HG03139 (cell line): ENCODE data around the gene PSMC4.

Experiments used
- ATAC-seq: cut with Tn5 transposase; IDR thresholded peaks from one replicate; pipeline ENCODE4 v1.9.1; 2021; ENCODE audit not compliant: unreplicated experiment

The PSMC4 gene

DNA sequence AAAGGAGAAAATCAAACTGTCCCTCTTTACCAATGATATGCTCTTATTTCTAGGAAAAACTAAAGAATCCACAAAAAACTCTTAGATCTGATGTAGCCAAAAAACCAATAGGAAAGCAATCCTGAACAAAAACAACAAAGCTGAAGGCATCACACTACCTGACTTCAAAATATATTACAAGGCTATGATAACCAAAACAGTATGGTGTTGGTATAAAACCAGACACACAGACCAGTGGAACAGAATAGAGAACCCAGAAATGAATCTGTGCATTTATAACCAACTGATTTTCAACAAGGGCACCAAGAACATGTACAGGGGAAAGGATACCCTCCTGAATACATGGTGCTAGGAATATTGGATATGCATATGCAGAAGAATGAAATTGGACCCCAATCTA is 16.2 kb downstream of the PSMC4 start:
- ATAC-seq: no peak

DNA sequence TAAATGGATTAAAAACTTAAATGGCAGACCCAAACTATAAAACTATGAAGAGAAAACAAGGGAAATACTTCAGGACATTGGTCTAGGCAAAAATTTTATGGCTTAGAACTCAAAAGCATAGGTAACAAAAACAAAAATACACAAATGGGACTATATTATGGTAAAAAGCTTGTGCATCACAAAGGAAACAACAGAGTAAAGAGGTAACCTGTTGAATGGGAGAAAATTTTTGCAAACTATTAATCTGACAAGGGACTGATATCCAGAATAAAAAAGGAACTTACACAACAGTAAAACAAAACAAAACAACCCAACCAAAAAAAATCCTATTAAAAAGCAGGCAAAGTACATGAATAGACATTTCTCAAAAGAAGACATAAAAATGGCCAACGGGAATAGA is 16.6 kb downstream of the PSMC4 start:
- ATAC-seq: no peak

- no peak for ATAC-seq
Observed at GRCh38 chr19:39993605-39994004, 22.6 kb downstream of the PSMC4 start.

DNA sequence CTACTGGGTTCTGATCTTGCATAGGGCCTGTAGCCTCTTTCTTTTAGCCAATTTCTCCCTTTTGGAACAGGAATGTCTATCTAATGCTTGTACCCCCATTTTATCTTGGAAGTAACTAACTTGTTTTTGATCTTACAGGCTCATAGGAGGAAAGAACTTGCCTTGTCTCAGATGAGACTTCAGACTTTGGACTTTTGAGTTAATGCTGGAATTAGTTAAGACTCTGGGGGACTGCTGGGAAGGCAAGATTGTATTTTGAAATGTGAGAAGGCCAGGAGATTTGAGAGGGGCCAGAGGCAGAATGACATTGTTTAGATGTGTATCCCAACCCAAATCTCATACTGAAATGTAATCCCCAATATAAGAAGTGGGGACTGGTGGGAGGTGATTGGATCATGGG is 23.4 kb downstream of the PSMC4 start:
- ATAC-seq: no peak

DNA sequence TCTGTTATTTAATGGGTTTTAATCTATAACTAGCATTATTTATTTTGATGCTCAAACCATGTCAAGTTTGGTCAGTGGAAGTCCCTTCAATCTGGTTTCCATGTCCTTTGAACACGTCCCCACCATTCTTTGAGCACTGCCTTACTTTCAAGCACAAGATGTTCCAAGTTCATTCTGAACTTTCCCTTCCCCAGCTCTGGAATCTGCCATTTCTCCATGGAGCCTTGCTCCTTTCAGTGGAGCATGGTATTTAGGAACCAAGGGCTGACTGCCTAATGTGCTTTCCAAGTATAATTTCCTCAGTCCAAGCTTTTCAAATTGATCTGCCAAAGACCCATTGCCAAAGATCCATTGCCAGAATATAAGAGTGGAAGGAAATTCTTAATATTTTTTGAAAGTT is 24.8 kb downstream of the PSMC4 start:
- no peak for ATAC-seq

DNA sequence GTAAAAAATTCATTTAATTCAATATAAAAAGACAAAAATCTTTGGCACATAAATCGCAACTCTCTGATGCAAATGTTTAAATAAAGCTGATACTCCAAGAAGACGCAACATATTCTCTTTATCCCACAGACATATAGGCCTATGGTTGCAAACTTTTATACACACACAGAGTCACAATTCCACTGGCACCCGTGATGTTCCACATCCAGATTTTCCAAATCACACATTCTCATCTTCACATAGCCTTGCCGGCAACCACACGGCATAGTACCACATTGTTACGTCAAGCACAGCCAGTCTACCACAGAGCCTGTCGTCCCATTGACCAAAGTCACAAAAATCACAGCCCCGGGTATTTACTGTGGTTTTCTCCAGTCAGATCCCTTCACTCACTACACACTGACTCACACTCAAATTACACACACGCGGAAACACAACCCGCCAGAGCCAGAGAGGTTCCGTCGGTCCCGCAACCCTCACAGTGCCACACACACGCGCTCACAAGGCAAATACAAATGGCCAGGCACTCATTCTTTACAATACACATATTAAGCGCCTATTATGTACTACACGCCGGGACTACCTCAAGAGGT is 25.3 kb downstream of the PSMC4 start:
- peak; percentile 17 for ATAC-seq

DNA sequence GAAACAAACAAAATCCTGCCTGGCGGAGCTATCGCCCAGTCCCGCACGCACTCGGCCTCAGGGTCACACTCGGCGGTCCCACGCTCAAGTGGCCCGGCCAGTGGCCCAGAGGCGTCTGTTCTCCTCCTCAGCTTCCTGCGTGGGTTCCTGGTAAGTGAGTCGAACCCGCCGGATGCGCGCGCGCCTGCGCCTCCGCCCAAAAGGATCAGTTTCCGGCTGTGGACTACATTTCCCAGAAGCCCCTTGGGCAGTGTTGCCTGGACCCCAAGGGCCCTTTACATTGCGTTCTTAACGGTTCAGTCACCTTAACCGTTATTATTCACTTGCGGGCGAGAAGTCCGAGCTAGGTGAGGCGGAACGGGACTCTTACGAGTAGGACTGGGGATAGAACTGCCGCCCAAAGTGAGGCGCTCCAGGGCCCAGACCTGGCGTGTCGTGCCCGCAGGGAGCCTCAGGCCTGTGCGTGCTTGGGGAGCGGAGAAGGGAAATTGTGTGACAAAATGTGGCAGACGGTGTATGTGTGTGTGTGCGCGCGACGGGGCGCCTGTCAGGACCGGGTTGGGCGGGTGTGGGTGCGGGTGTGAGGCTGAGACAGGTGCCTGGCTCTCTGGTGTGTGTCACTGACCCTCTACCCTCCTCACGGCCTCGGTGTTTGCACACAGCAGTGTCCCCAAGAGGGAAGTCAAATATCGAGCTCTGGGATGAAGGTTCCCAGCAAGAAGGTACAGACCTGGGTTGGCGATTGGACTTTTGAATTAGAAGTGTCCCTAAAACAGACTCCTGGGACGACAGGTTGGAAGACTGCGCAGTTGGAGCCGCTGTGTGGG is 26.1 kb downstream of the PSMC4 start, which contains the start of gene ZNF546:
Gene ZNF546, plus strand, starts transcription at position 250 of the 827 bp plus-strand sequence. CDS start 1,267 bp downstream, outside the sequence.
- ATAC-seq: peak; percentile 87

- ATAC-seq: no peak
Observed at GRCh38 chr19:39997638-39998216, 26.8 kb downstream of the PSMC4 start.

DNA sequence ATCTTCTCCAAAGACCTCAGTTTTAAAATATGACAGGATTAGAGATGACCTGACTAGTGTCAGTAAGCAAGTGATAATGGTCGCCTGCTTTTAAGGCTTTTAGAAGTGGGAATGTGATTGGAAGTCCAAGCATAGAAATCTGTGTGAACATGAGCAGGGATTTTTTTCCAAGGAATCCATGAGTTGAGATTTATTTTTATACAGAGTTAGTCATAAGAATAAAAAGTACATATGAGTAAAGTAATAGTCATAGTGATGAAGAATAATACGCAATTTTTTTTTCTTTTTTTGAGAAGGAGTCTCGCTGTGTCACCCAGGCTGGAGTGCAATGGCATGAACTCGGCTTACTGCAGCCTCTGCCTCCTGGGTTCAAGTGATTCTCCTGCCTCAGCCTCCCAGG is 27.5 kb downstream of the PSMC4 start:
- ATAC-seq: no peak

- no peak for ATAC-seq
Observed at GRCh38 chr19:40005691-40006272, 34.8 kb downstream of the PSMC4 start.

- ATAC-seq: no peak
Observed at GRCh38 chr19:40006273-40006691, 35.3 kb downstream of the PSMC4 start.

GRCh38 chr19:40009674-40010073 is 38.7 kb downstream of the PSMC4 start:
- ATAC-seq: no peak

DNA sequence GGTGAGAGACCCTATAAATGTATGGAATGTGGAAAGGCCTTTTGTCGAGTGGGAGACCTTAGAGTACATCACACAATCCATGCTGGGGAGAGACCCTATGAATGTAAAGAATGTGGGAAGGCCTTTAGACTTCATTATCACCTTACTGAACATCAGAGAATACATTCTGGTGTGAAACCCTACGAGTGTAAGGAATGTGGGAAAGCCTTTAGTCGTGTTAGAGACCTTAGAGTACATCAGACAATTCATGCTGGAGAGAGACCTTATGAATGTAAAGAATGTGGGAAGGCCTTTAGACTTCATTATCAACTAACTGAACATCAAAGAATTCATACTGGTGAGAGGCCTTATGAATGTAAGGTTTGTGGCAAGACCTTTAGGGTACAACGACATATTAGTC is 43.0 kb downstream of the PSMC4 start:
- ATAC-seq: no peak

- ATAC-seq: no peak
Observed at GRCh38 chr19:40023969-40024368, 53.0 kb downstream of the PSMC4 start.

GRCh38 chr19:40025938-40026596 is 55.1 kb downstream of the PSMC4 start:
- no peak for ATAC-seq

DNA sequence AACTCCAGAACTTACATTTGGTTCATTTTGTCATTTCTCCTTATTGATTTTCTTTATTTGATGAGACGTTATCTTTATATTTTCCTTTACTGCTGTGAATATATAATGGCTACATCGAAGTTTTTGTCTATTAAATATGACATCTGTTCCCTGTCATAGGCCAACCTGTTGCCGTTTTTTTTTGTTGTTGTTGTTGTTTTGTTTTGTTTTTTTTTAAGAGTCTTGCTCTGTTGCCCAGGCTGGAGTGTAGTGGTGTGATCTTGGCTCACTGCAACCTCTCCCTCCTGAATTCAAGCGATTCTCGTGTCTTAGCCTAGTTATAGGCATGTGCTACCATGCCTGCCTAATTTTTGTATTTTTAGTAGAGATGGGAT is 55.6 kb downstream of the PSMC4 start:
- no peak for ATAC-seq
